Endodermal cell (in vitro differentiated cells): ENCODE results near the gene SSX7. TPM values are rescaled to one million over a fixed set of nuclear protein-coding genes. Genes with fewer than 3 reads are reported as not detected.
"Not testable (repeated sequence)": the region's sequence is repeated elsewhere in the genome, so short reads cannot be mapped to it uniquely, and the experiment has no call there.

ENCODE experiments used
- DNase-seq: peaks from one replicate; pipeline ENCODE4 v3.0.0-alpha.2; 2017
- H3K27ac ChIP-seq: 2 replicates; pipeline ENCODE4 v1.5.1; 2013; ENCODE audit warnings: mild to moderate bottlenecking, low read depth, low read length, moderate library complexity
- H3K27me3 ChIP-seq: 2 replicates; pipeline ENCODE4 v1.6.1; 2013; ENCODE audit warnings: mild to moderate bottlenecking, low read length, moderate library complexity; ENCODE audit not compliant: insufficient read depth, control insufficient read depth, poor library complexity, severe bottlenecking
- H3K36me3 ChIP-seq: 2 replicates; pipeline ENCODE4 v1.7.0; 2013; ENCODE audit warnings: mild to moderate bottlenecking, low read length, moderate library complexity; ENCODE audit not compliant: control insufficient read depth, insufficient read depth
- H3K4me1 ChIP-seq: one replicate; pipeline ENCODE4 v1.7.0; 2013; ENCODE audit warnings: low read length; ENCODE audit not compliant: control insufficient read depth, insufficient read depth
- H3K4me3 ChIP-seq: 2 replicates; pipeline ENCODE4 v1.5.1; 2013; ENCODE audit warnings: mild to moderate bottlenecking, low read length, moderate library complexity
- H3K9ac ChIP-seq: 2 replicates; pipeline ENCODE4 v1.6.1; 2013; ENCODE audit warnings: mild to moderate bottlenecking, low read length, moderate library complexity; ENCODE audit not compliant: poor library complexity, severe bottlenecking; ENCODE audit errors: extremely low read depth
- H3K9me3 ChIP-seq: 2 replicates; pipeline ENCODE4 v1.6.1; 2013; ENCODE audit warnings: mild to moderate bottlenecking, low read length, moderate library complexity; ENCODE audit not compliant: control insufficient read depth
- H3K27ac Mint-ChIP-seq: 2 replicates; pipeline ENCODE4 v1.8.0; 2020; ENCODE audit warnings: mixed read lengths
- H3K27me3 Mint-ChIP-seq: 2 replicates; pipeline ENCODE4 v1.8.0; 2021; ENCODE audit warnings: mild to moderate bottlenecking, mixed read lengths; ENCODE audit not compliant: insufficient read depth
- H3K36me3 Mint-ChIP-seq: 2 replicates; pipeline ENCODE4 v1.8.0; 2020; ENCODE audit warnings: low read depth, mixed read lengths
- H3K4me1 Mint-ChIP-seq: 2 replicates; pipeline ENCODE4 v1.8.0; 2020; ENCODE audit warnings: mixed read lengths
- H3K4me3 Mint-ChIP-seq: 2 replicates; pipeline ENCODE4 v1.8.0; 2020; ENCODE audit warnings: mild to moderate bottlenecking, moderate library complexity, mixed read lengths
- H3K9me3 Mint-ChIP-seq: 2 replicates; pipeline ENCODE4 v1.8.0; 2020; ENCODE audit warnings: mild to moderate bottlenecking, mixed read lengths
- WGBS, 2 experiments: methylation state at CpG; one replicate each; pipeline versions ENCODE4 v1.1.5 to v1.1.7; 2013; ENCODE audit warnings: missing lambda C conversion rate in 2 of 2, mixed read lengths in 1 of 2; ENCODE audit not compliant: insufficient coverage in 1 of 2, insufficient read length in 1 of 2; 5-methylcytosine and 5-hydroxymethylcytosine counted together
- long read RNA-seq, 4 experiments: library from polyadenylated mRNA in 2 of 4; library from RNA in 1 of 4; library from capped mRNA in 1 of 4; stranded (forward) in 3 of 4; unstranded in 1 of 4; transcript quantifications; one replicate each; pipeline ENCODE4 v2.0.0, GENCODE V29; 2020 to 2021; ENCODE audit warnings: inconsistent platforms in 1 of 4
- polyA plus RNA-seq, 2 experiments: library from polyadenylated mRNA; stranded (reverse); fragments of 50-300 nt; gene quantifications; one replicate each; pipeline ENCODE4 v1.2.3, GENCODE V29; 2013
- total RNA-seq, 2 donors: library from RNA; stranded (reverse); fragmentation: NEBNext Ultra II Directional in 1 of 2; extraction: Animal tissue kit (Norgen Biotek cat#: 25700) in 1 of 2; gene quantifications; 2 replicates in 1 of 2; 3 replicates in 1 of 2; pipeline ENCODE4 v1.2.1, GENCODE V29; 2021

Gene SSX7, protein sequence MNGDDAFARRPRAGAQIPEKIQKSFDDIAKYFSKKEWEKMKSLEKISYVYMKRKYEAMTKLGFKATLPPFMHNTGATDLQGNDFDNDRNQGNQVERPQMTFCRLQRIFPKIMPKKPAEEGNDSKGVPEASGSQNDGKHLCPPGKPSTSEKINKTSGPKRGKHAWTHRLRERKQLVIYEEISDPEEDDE
- not detected for total RNA-seq
- polyA plus RNA-seq (2013, experiment 1 of 2) = not detected
- polyA plus RNA-seq (2013, experiment 2 of 2) = not detected
- long read RNA-seq, experiment 1 = 0 reads
- long read RNA-seq, experiment 2 = 0 reads
- long read RNA-seq, experiment 3 = 0 reads
- long read RNA-seq, experiment 4 = 0 reads

DNA sequence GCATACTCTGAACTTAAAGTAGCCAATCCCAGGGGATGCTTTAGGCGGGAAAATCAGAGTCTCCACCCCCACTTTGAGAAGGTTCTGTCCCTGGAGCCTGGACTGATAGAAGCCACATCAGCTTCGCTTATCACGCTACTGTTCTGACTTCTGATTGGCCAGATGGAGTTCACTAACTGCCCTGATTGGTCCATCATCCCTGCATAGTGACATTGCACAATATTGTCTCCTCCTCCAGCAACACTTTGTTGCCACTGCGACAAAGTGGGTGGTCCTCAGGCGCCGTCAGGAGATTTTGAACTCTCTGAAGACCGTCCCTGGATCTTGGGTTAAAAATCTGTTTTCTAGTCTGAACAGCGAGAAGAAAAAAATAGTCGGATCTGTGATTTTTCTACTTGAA lies at the start of gene SSX7:
SSX7 (minus strand) TSS at position 101 of the 400 bp plus-strand sequence. CDS start 1,428 bp downstream, outside the sequence.
- not testable (repeated sequence) for H3K27me3 Mint-ChIP-seq, H3K9me3 ChIP-seq, H3K36me3 Mint-ChIP-seq, H3K9ac ChIP-seq, H3K27ac ChIP-seq, H3K4me1 ChIP-seq, DNase-seq, H3K4me1 Mint-ChIP-seq, H3K4me3 Mint-ChIP-seq, H3K27ac Mint-ChIP-seq, H3K36me3 ChIP-seq, H3K27me3 ChIP-seq, H3K4me3 ChIP-seq
- peaks cover 55% of the 10 kb centered on the region for H3K9me3 Mint-ChIP-seq
- WGBS, 2 experiments = 87 to 93% methylated on average over 5 to 9 of the region's 9 CpGs

DNA sequence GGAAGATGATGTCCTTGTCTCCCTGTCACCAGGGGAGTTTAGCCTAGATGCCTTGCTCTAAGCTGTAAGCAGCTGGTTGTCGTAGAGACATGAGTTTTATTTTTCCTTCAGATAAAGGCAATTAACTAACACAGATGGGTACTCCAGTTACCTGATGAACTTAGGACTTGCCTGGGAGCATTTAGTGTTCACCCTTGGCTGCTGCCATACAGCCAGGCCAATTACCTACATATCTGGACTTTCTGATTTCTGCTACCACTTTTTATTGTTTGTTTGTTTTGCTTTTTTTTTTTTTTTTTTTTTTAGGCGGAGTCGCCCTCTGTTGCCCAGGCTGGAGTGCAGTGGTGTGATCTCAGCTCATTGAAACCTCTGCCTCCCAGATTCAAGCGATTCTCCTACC lies 37.3 kb upstream of the SSX7 start:
- not testable (repeated sequence) for H3K4me3 Mint-ChIP-seq, H3K27me3 Mint-ChIP-seq, H3K27ac ChIP-seq, H3K9ac ChIP-seq, H3K4me3 ChIP-seq, H3K36me3 Mint-ChIP-seq, DNase-seq, H3K27ac Mint-ChIP-seq, H3K27me3 ChIP-seq, H3K9me3 ChIP-seq, H3K9me3 Mint-ChIP-seq, H3K4me1 Mint-ChIP-seq, H3K4me1 ChIP-seq, H3K36me3 ChIP-seq
- WGBS, 2 experiments = no CpG with 5 or more reads among the region's 4 CpGs

DNA sequence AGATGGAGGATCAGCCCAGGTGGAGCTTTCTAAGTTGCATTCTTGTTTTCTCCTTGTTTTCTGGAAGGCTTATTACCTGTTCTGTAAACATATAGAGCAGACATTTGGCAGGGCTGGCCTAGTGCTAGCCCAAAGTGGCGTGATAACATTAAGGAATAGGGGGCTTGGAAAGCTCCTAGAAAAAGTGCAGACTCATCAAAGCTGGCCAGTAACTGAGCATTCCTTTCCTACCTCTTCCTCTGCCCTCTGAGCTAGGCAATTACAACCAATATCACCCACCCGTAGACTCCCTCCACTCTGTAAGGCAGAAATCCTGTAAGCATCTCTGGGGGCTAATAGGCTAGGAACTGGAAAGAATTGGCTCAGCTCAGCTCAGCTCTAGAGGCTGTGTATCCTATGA lies 7.5 kb upstream of the SSX7 start:
- H3K36me3 Mint-ChIP-seq, H3K4me1 ChIP-seq, H3K9ac ChIP-seq, H3K27me3 Mint-ChIP-seq, H3K9me3 ChIP-seq, H3K4me3 ChIP-seq, H3K27ac ChIP-seq, H3K27me3 ChIP-seq, DNase-seq, H3K36me3 ChIP-seq, H3K4me3 Mint-ChIP-seq, H3K4me1 Mint-ChIP-seq, H3K27ac Mint-ChIP-seq: not testable (repeated sequence)
- 83 to 100% methylated on average over 1 of the region's 2 CpGs for WGBS, 2 experiments
- peaks cover 33% of the 10 kb centered on the region for H3K9me3 Mint-ChIP-seq

DNA sequence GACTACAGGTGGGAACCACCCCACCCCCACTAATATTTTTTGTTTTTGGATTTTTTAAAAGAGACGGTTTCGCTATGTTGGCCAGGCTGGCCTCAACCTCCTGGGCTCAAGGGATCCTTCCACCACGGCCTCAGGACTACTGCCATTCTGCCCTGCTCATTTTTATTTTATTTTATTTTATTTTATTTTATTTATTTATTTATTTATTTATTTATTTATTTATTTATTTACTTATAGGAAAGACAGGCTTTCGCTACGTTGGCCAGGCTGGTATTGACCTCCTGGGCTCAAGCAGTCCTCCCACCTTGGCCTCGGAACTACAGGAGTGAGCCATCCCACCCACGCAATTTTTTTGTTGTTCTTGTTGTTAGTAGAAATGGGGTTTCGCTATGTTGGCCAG lies 775 bp upstream of the SSX7 start:
- H3K27ac Mint-ChIP-seq, H3K9me3 ChIP-seq, H3K4me1 ChIP-seq, H3K4me1 Mint-ChIP-seq, H3K4me3 Mint-ChIP-seq, H3K4me3 ChIP-seq, H3K36me3 Mint-ChIP-seq, H3K9ac ChIP-seq, H3K27me3 ChIP-seq, DNase-seq, H3K27ac ChIP-seq, H3K36me3 ChIP-seq: not testable (repeated sequence)
- WGBS, 2 experiments = 90% methylated on average over 2 of the region's 8 CpGs; no CpG with 5 or more reads in 1 of the 2 experiments
- peaks cover 11% of the 10 kb centered on the region for H3K27me3 Mint-ChIP-seq
- H3K9me3 Mint-ChIP-seq = peaks cover 58% of the 10 kb centered on the region

DNA sequence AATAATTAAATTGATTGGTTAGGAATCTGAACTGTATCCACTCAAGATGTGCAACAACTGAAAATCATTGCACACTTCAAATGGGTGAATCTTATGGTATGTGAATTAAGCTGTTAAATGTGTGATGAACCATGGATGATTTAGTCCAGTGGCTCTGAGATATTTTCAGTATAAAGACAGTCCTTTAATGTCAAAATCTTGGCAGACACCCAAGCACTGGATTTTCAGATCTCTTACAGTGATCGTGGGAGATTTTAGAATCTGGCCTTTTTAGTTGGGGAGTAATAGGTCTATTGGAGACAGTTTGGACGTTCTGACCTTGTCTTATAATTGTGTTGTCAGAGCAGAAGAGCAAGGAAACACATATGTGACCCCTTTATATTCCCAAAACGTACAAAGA lies 4.0 kb downstream of the SSX7 start:
- not testable (repeated sequence) for H3K4me3 Mint-ChIP-seq, DNase-seq, H3K27ac ChIP-seq, H3K9me3 ChIP-seq, H3K36me3 ChIP-seq, H3K27me3 ChIP-seq, H3K36me3 Mint-ChIP-seq, H3K27ac Mint-ChIP-seq, H3K4me1 Mint-ChIP-seq, H3K9ac ChIP-seq, H3K4me3 ChIP-seq, H3K4me1 ChIP-seq
- WGBS, 2 experiments = 67 to 100% methylated on average over 1 to 2 of the region's 3 CpGs
- Mint-ChIP-seq H3K9me3 (peaks cover 72% of the 10 kb centered on the region), H3K27me3 (peaks cover 11% of the 10 kb centered on the region)

DNA sequence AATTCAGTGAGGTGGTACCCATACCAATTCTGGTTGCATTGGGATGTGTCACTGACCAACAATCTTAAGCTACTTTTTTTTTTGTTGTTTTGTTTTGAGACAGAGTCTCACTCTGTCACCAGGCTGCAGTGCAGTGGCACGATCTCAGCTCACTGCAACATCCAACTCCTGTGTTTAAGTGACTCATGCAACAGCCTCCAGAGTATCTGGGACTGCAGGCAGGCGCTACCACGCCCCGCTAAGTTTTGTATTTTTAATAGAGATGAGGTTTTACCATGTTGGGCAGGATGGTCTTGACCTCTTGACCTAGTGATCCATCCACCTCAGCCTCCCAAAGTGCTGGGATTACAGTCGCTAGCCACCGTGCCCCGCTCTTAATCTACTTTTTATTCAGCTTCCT lies 5.7 kb downstream of the SSX7 start:
- H3K27ac Mint-ChIP-seq = not testable (repeated sequence)

DNA sequence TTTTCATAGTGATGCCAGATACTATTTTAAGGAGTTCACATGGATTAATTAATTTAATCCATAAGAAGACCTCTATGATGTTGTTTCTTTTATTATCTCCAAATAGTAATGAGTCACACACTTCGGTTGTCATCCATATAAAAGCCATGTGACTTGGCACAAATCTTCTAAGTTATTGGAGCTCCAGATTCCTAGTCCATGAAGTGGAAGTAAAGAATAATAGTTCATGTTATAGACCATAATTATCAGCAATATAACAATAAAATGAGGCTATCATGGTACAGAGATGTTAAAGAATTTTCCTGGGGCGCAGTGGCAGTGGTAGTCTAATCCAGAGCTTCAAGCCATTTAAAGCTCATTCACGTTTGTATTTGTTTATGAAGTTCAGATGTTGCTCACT lies 26.2 kb downstream of the SSX7 start:
- H3K36me3 Mint-ChIP-seq, H3K9ac ChIP-seq, H3K4me3 ChIP-seq, H3K4me1 ChIP-seq, H3K27ac ChIP-seq, H3K27me3 ChIP-seq, H3K36me3 ChIP-seq, H3K4me3 Mint-ChIP-seq, H3K4me1 Mint-ChIP-seq, H3K27ac Mint-ChIP-seq, H3K9me3 ChIP-seq, DNase-seq: not testable (repeated sequence)
- 82 to 100% methylated on average over 1 to 2 of the region's 3 CpGs for WGBS, 2 experiments
- Mint-ChIP-seq H3K27me3 (peaks cover 25% of the 10 kb centered on the region), H3K9me3 (peaks cover 59% of the 10 kb centered on the region)

More for the DNA sequence above, 5.7 kb downstream of the SSX7 start:
- not testable (repeated sequence) for H3K27me3 Mint-ChIP-seq, H3K27me3 ChIP-seq, H3K4me3 ChIP-seq, H3K4me3 Mint-ChIP-seq, H3K9me3 ChIP-seq, H3K4me1 Mint-ChIP-seq, DNase-seq, H3K4me1 ChIP-seq, H3K36me3 ChIP-seq, H3K9ac ChIP-seq, H3K27ac ChIP-seq, H3K36me3 Mint-ChIP-seq
- H3K9me3 Mint-ChIP-seq = peaks cover 66% of the 10 kb centered on the region
- WGBS, 2 experiments = 90% methylated on average over 4 of the region's 7 CpGs; no CpG with 5 or more reads in 1 of the 2 experiments
